ENCODE data around the gene CACNB4. TPM values are rescaled to one million over a fixed set of nuclear protein-coding genes. Genes with fewer than 3 reads are reported as not detected.

Gene CACNB4
- total and polyA plus RNA-seq, 10 of the 15 experiments (the other 5 are each of a cell fraction or from before 2014, with no cell fraction given): 2.0 to 21.6 (median 9.3) TPM

GRCh38 chr2:151840216-151841046, 258.4 kb downstream of the CACNB4 start (continued):
- TF ChIP-seq BCLAF1 (IDR thresholded peaks at IDR 0.05): no peak
- TF ChIP-seq SMARCA5 (IDR thresholded peaks at IDR 0.05): no peak
- TF ChIP-seq SRF (IDR thresholded peaks at IDR 0.05; ENCODE audit: low read depth in 2 of 2, low read length in 2 of 2): no peak
- TF ChIP-seq MAX (IDR thresholded peaks at IDR 0.05; ENCODE audit: low read depth, low read length): no peak
- TF ChIP-seq CHD1 (IDR thresholded peaks at IDR 0.05; ENCODE audit: low read depth, low read length): no peak
- peak; percentile 33; the same call in 1 of the 2 replicates for TF ChIP-seq JUND (IDR thresholded peaks at IDR 0.05; ENCODE audit: low read depth, low read length)
- TF ChIP-seq PAX8 (IDR thresholded peaks at IDR 0.05): no peak
- TF ChIP-seq SIX5 (IDR thresholded peaks at IDR 0.05; ENCODE audit: low read depth, low read length, severe bottlenecking): no peak
- no peak for TF ChIP-seq E4F1 (IDR thresholded peaks at IDR 0.05; ENCODE audit: borderline replicate concordance, partially characterized antibody)
- TF ChIP-seq USF2 (IDR thresholded peaks at IDR 0.05; ENCODE audit: borderline replicate concordance, low read depth, low read length): no peak
- TF ChIP-seq SUZ12 (IDR thresholded peaks at IDR 0.05; ENCODE audit: unreplicated experiment): no peak
- TF ChIP-seq POU2F2 (IDR thresholded peaks at IDR 0.05; ENCODE audit: borderline replicate concordance, low read depth, low read length): peak; percentile 92
- TF ChIP-seq IRF3 (IDR thresholded peaks at IDR 0.05): no peak
- no peak for TF ChIP-seq ZBTB11 (CRISPR knock-in tag; IDR thresholded peaks at IDR 0.05)
- no peak for TF ChIP-seq IRF5 (IDR thresholded peaks at IDR 0.05; ENCODE audit: borderline replicate concordance)
- TF ChIP-seq NR2C1 (IDR thresholded peaks at IDR 0.05): no peak
